K562 (cell line): Measurements from ENCODE around the gene GLT8D2. TPM values are rescaled to one million over a fixed set of nuclear protein-coding genes. Genes with fewer than 3 reads are reported as not detected.

Experiments used
- ARID2 ChIP-seq: fragments of 450-650 bp; IDR thresholded peaks from 2 replicates; pipeline ENCODE4 v1.6.1; 2017; ENCODE audit warnings: antibody characterized with exemption, mild to moderate bottlenecking
- CCAR2 ChIP-seq: fragments of 200-400 bp; formaldehyde crosslinking; IDR thresholded peaks from 2 replicates; pipeline ENCODE4 v1.6.1; 2017; ENCODE audit warnings: mild to moderate bottlenecking, low read depth, low read length
- CHD4 ChIP-seq: fragments of 200-600 bp; sonication (generic); IDR thresholded peaks from 3 replicates; pipeline ENCODE4 v1.6.1; 2012; ENCODE audit warnings: low read depth, mild to moderate bottlenecking, mixed read lengths, low read length, inconsistent platforms; ENCODE audit not compliant: insufficient read depth, insufficient replicate concordance, poor library complexity, severe bottlenecking
- CSDE1 ChIP-seq, 2 experiments: fragments of 450-650 bp; IDR thresholded peaks; 2 replicates each; pipeline ENCODE4 v1.6.1; 2016; ENCODE audit warnings: mild to moderate bottlenecking in 1 of 2
- FOXJ2 ChIP-seq: fragments of 200-800 bp; sonication (Bioruptor generic); IDR thresholded peaks from 2 replicates; pipeline ENCODE4 v1.6.1; 2016; ENCODE audit warnings: missing genetic modification characterization, missing compliant biosample characterization
- FOXM1 ChIP-seq, 2 experiments: fragments of 450-650 bp in 1 of 2; sonication (generic) in 1 of 2; formaldehyde crosslinking in 1 of 2; IDR thresholded peaks; 2 replicates each; pipeline versions ENCODE4 v1.6.1 to v1.9.0; 2017 to 2022; ENCODE audit warnings: low read depth in 2 of 2, mild to moderate bottlenecking in 2 of 2, missing genetic modification reagents in 1 of 2, moderate library complexity in 1 of 2
- HDAC1 ChIP-seq, 2 experiments: fragments of 450-650 bp; IDR thresholded peaks; 2 replicates each; pipeline ENCODE4 v1.6.1; 2016 to 2017; ENCODE audit warnings: inconsistent platforms in 1 of 2, mild to moderate bottlenecking in 1 of 2, moderate library complexity in 1 of 2
- HDAC6 ChIP-seq: IDR thresholded peaks from 2 replicates; pipeline ENCODE4 v1.6.1; 2012; ENCODE audit warnings: low read depth, mild to moderate bottlenecking, control low read depth, inconsistent platforms, low read length, moderate library complexity
- NCOA2 ChIP-seq, 2 experiments: fragments of 450-650 bp; IDR thresholded peaks; 2 replicates each; pipeline ENCODE4 v1.6.1; 2018; ENCODE audit warnings: mild to moderate bottlenecking in 2 of 2, moderate library complexity in 1 of 2; ENCODE audit not compliant: partially characterized antibody in 2 of 2
- PCBP2 ChIP-seq: fragments of 200-400 bp; formaldehyde crosslinking; IDR thresholded peaks from 2 replicates; pipeline ENCODE4 v1.6.1; 2018; ENCODE audit warnings: low read length, low read depth, mild to moderate bottlenecking, moderate library complexity; ENCODE audit not compliant: poor library complexity, severe bottlenecking
- RBM14 ChIP-seq: fragments of 200-400 bp; formaldehyde crosslinking; IDR thresholded peaks from 2 replicates; pipeline ENCODE4 v1.6.1; 2018; ENCODE audit warnings: low read depth, mild to moderate bottlenecking, low read length, moderate library complexity, borderline replicate concordance; ENCODE audit not compliant: insufficient read depth
- RBM22 ChIP-seq: fragments of 200-400 bp; formaldehyde crosslinking; IDR thresholded peaks from 2 replicates; pipeline ENCODE4 v1.6.1; 2018; ENCODE audit warnings: low read length, low read depth; ENCODE audit not compliant: poor library complexity, severe bottlenecking
- SMAD4 ChIP-seq: fragments of 250-450 bp; sonication (Bioruptor Pico); conservative IDR thresholded peaks from 2 replicates; pipeline ENCODE4 v1.8.0; 2021; ENCODE audit warnings: inconsistent platforms, mild to moderate bottlenecking, moderate library complexity
- SREBF1 ChIP-seq: fragments of 150-350 bp; IDR thresholded peaks from 2 replicates; pipeline ENCODE4 v1.6.1; 2014; ENCODE audit warnings: antibody characterized with exemption, low read depth, low read length, borderline replicate concordance
- STAG1 ChIP-seq: sonication (generic); formaldehyde crosslinking; IDR thresholded peaks from 2 replicates; pipeline ENCODE4 v1.5.0; 2020; ENCODE audit warnings: missing genetic modification reagents, borderline replicate concordance
- TAF7 ChIP-seq: fragments of 450-650 bp; IDR thresholded peaks from 2 replicates; pipeline ENCODE4 v1.6.1; 2016; ENCODE audit warnings: missing genetic modification characterization, missing compliant biosample characterization
- TGIF2 ChIP-seq: sonication (generic); formaldehyde crosslinking; IDR thresholded peaks from 2 replicates; pipeline ENCODE4 v1.8.1; 2022; ENCODE audit warnings: mild to moderate bottlenecking, missing genetic modification reagents, moderate library complexity
- ZFP30 ChIP-seq: fragments of 250-450 bp; sonication (Bioruptor Pico); IDR thresholded peaks from 2 replicates; pipeline ENCODE4 v1.8.0; 2022; ENCODE audit warnings: moderate library complexity, mild to moderate bottlenecking, inconsistent platforms, borderline replicate concordance
- ZNF197 ChIP-seq: fragments of 200-800 bp; sonication (Bioruptor generic); IDR thresholded peaks from 2 replicates; pipeline ENCODE4 v1.6.1; 2016; ENCODE audit warnings: low read depth, missing genetic modification characterization, missing compliant biosample characterization
- polyA plus RNA-seq, 8 experiments: library from polyadenylated mRNA; depleted of rRNA in 4 of 8; stranded (reverse) in 5 of 8; unstranded in 3 of 8; fragments of >200 nt; fragmentation: Nextera tagmentation in 2 of 8; fragmentation: Illumina TruSeq in 1 of 8; extraction: Ambion mirVana in 2 of 8; extraction: Trizol in 1 of 8; gene quantifications; 2 replicates each; pipeline versions ENCODE4 v1.2.1 to v1.2.3, GENCODE V29; 2011 to 2014; ENCODE audit warnings: inconsistent platforms in 1 of 8, missing spikeins in 1 of 8
- total RNA-seq, 7 experiments: library from RNA; depleted of rRNA in 6 of 7; stranded (reverse); fragments of >200 nt in 6 of 7; fragmentation: Illumina TruSeq in 2 of 7; extraction: Trizol in 2 of 7; gene quantifications; 2 replicates each; pipeline versions ENCODE4 v1.2.1 to v1.2.3, GENCODE V29; 2011 to 2021; ENCODE audit warnings: low replicate concordance in 1 of 7
- TF ChIP-seq, protein P1 (sequence below): fragments of 150-350 bp; conservative IDR thresholded peaks from 2 replicates; pipeline ENCODE4 v1.6.1; 2014; ENCODE audit warnings: low read length
- TF ChIP-seq, protein P2 (sequence below), 2 experiments: fragments of 250-450 bp in 1 of 2; fragments of 450-650 bp in 1 of 2; sonication (Bioruptor Pico) in 1 of 2; IDR thresholded peaks; 2 replicates each; pipeline versions ENCODE4 v1.6.1 to v1.8.0; 2016 to 2021; ENCODE audit warnings: mild to moderate bottlenecking in 2 of 2, moderate library complexity in 2 of 2, missing compliant biosample characterization in 1 of 2, missing genetic modification characterization in 1 of 2
- TF ChIP-seq, protein P3 (sequence below): fragments of 450-650 bp; IDR thresholded peaks from 2 replicates; pipeline ENCODE4 v1.6.1; 2016; ENCODE audit warnings: low read depth, mild to moderate bottlenecking, moderate library complexity

GLT8D2 gene
- total and polyA plus RNA-seq, 9 of the 15 experiments (the other 6 are each of a cell fraction or from before 2014, with no cell fraction given), result 0.18 to 0.27 (median 0.18) TPM; not detected in 6

DNA sequence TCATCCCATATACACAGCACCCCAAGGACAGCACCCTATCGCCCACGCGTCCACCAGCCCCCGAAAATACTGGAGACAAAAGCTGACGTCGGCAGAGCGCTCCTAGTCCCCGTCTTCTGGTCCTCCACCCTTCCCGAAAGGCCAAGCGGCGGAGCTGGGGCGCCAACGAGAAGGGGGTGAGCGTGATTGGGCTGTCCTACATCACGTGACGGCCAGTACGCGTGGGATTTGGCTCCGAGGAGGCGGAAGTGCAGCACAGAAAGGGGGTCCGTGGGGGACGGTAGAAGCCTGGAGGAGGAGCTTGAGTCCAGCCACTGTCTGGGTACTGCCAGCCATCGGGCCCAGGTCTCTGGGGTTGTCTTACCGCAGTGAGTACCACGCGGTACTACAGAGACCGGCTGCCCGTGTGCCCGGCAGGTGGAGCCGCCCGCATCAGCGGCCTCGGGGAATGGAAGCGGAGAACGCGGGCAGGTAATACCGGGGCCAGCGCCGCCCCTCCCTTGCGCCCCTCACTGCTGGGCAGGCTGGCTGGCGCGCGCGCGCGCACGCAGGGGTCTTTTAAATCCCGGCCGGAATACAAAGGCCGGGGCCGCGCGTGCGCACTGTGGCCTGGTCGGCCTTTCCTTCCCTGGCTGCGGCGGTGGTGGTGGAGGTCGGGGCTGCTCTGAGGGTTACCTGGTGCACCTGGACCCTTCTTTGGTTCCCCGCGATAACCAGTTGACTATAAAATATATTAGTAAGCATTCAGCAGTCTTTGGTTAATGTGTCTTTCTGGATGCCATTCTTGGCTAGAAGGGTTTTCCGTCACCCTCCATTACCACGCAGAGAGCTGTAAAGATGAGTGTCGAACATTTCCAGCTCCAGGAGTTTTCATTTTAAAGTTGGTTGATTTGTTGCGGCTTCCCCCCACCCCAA lies 84.1 kb downstream of the GLT8D2 start, which contains the start of gene TDG (continued):
- TF ChIP-seq, protein P1, sequence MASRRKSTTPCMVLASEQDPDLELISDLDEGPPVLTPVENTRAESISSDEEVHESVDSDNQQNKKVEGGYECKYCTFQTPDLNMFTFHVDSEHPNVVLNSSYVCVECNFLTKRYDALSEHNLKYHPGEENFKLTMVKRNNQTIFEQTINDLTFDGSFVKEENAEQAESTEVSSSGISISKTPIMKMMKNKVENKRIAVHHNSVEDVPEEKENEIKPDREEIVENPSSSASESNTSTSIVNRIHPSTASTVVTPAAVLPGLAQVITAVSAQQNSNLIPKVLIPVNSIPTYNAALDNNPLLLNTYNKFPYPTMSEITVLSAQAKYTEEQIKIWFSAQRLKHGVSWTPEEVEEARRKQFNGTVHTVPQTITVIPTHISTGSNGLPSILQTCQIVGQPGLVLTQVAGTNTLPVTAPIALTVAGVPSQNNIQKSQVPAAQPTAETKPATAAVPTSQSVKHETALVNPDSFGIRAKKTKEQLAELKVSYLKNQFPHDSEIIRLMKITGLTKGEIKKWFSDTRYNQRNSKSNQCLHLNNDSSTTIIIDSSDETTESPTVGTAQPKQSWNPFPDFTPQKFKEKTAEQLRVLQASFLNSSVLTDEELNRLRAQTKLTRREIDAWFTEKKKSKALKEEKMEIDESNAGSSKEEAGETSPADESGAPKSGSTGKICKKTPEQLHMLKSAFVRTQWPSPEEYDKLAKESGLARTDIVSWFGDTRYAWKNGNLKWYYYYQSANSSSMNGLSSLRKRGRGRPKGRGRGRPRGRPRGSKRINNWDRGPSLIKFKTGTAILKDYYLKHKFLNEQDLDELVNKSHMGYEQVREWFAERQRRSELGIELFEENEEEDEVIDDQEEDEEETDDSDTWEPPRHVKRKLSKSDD, result no peak
- TF ChIP-seq ZFP30 (no peak), HDAC1 (IDR thresholded peaks at IDR 0.05) (peak in 1 of 2 experiments; percentile 91; a peak in 1 of 4 replicates), CSDE1 (IDR thresholded peaks at IDR 0.05) (peak in 1 of 2 experiments; percentile 34; a peak in 1 of 4 replicates), FOXJ2 (tag) (no peak), TAF7 (tag) (peak; percentile 69), CCAR2 (no peak), RBM22 (no peak), PCBP2 (no peak), ARID2 (no peak), HDAC6 (no peak), ZNF197 (CRISPR knock-in tag) (no peak), FOXM1 (IDR thresholded peaks at IDR 0.05; ENCODE audit: low read depth) (no peak), FOXM1 (CRISPR knock-in tag; IDR thresholded peaks at IDR 0.05; ENCODE audit: low read depth) (no peak), NCOA2 (IDR thresholded peaks at IDR 0.05; ENCODE audit: partially characterized antibody in 2 of 2) (no peak), CHD4 (no peak), SREBF1 (0 out of 2 replicates have a peak, but pooled peaks have one; percentile 44), STAG1 (CRISPR knock-in tag) (no peak), SMAD4 (CRISPR knock-in tag) (peak; percentile 86), RBM14 (no peak), TGIF2 (no peak; the same call in 1 of the 2 replicates)
- TF ChIP-seq, protein P2, sequence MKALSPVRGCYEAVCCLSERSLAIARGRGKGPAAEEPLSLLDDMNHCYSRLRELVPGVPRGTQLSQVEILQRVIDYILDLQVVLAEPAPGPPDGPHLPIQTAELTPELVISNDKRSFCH (CRISPR knock-in tag; IDR thresholded peaks at IDR 0.05), result no peak
- TF ChIP-seq, protein P2 (tag; IDR thresholded peaks at IDR 0.05), result peak; percentile 74; the same call in 1 of the 2 replicates
- TF ChIP-seq, protein P3, sequence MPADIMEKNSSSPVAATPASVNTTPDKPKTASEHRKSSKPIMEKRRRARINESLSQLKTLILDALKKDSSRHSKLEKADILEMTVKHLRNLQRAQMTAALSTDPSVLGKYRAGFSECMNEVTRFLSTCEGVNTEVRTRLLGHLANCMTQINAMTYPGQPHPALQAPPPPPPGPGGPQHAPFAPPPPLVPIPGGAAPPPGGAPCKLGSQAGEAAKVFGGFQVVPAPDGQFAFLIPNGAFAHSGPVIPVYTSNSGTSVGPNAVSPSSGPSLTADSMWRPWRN, result peak; percentile 37; the same call in 1 of the 2 replicates
